PC-9 (cell line): ENCODE data around the gene SLC44A5.

ENCODE experiments used
- CTCF ChIP-seq: fragments of 200-600 bp; sonication (generic); conservative IDR thresholded peaks from 2 replicates; pipeline ENCODE4 v1.6.1; 2017; ENCODE audit warnings: mixed run types, antibody characterized with exemption, mild to moderate bottlenecking, moderate library complexity
- EZH2 ChIP-seq: fragments of 200-600 bp; sonication (generic); IDR thresholded peaks from 2 replicates; pipeline ENCODE4 v1.8.0; 2017; ENCODE audit warnings: antibody characterized with exemption, low read depth

GRCh38 chr1:75305061-75305460, 305.9 kb downstream of the SLC44A5 start:
- no peak for TF ChIP-seq CTCF
- no peak for TF ChIP-seq EZH2
